Measurements from ENCODE around the gene LIPG.
"Not testable (repeated sequence)": the region's sequence is repeated elsewhere in the genome, so short reads cannot be mapped to it uniquely, and the experiment has no call there.

LIPG gene

GRCh38 chr18:49573835-49574234 lies 12.0 kb downstream of the LIPG start:
- DNase-seq (ENCODE audit: low read depth, low spot score): no peak

DNA sequence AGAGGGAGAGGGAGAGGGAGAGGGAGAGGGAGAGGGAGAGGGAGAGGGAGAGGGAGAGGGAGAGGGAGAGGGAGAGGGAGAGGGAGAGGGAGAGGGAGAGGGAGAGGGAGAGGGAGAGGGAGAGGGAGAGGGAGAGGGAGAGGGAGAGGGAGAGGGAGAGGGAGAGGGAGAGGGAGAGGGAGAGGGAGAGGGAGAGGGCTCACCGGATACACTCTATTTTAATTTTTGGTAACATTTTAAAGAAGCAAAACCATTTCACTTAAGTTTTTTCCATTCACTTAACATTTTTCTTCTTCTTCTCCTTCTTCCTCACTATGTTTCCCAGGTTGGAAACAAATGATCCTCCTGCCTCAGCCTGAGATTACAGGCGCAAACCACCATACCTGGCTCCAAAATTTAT lies 17.2 kb downstream of the LIPG start:
- DNase-seq (ENCODE audit: low read depth, low spot score): not testable (repeated sequence)

GRCh38 chr18:49579583-49579982 lies 17.7 kb downstream of the LIPG start:
- DNase-seq (ENCODE audit: low read depth, low spot score): not testable (repeated sequence)

GRCh38 chr18:49580279-49580678 lies 18.4 kb downstream of the LIPG start:
- no peak for DNase-seq (ENCODE audit: low read depth, low spot score)

DNA sequence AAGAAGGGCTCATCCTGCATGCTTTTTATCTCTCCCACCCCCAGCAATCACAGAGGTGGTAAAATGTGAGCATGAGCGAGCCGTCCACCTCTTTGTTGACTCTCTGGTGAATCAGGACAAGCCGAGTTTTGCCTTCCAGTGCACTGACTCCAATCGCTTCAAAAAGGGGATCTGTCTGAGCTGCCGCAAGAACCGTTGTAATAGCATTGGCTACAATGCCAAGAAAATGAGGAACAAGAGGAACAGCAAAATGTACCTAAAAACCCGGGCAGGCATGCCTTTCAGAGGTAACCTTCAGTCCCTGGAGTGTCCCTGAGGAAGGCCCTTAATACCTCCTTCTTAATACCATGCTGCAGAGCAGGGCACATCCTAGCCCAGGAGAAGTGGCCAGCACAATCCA lies 19.5 kb downstream of the LIPG start:
- DNase-seq (ENCODE audit: low read depth, low spot score): no peak

DNA sequence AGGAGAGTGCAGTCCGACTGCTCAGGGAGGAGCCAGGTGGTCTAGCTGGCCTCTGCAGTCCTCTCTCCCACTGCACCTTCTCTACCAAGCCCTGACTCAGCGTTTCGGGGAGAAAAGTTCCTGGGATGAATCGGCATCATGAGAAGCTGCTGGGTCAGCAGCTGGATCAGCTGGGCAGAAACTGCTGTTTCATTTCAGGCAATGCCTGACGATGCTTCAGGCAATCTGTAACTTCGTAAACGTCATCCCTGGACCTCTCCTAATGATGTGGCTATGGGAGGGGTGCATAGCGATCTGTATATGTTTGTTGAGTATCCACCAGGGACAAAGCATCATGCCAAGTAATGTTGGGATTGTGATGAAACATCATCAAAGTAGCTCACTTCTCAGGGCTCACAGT lies 20.7 kb downstream of the LIPG start:
- no peak for DNase-seq (ENCODE audit: low read depth, low spot score)

GRCh38 chr18:49584394-49584793 lies 22.5 kb downstream of the LIPG start:
- DNase-seq (ENCODE audit: low read depth, low spot score): peak; percentile 78

GRCh38 chr18:49584951-49585350 lies 23.1 kb downstream of the LIPG start:
- DNase-seq (ENCODE audit: low read depth, low spot score): not testable (repeated sequence)

- no peak for DNase-seq (ENCODE audit: low read depth, low spot score)
Measured at GRCh38 chr18:49585781-49586663, 24.2 kb downstream of the LIPG start.

DNA sequence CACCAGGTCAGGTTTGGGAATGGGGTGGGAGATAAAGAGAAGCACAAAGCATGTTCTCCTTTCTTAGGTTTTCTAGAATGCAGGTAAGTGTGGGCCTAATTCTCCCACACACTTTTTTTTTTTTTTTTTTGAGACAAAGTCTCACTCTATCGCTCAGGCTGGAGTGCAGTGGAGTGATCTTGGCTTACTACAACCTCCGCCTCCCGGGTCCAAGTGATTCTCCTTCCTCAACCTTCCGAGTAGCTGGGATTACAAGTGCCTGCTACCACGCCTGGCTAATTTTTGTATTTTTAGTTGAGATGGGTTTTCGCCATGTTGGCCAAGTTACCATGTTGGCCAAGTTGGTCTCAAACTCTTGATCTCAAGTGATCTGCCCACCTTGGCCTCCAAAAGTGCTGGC lies 26.3 kb downstream of the LIPG start:
- no peak for DNase-seq (ENCODE audit: low read depth, low spot score)

DNA sequence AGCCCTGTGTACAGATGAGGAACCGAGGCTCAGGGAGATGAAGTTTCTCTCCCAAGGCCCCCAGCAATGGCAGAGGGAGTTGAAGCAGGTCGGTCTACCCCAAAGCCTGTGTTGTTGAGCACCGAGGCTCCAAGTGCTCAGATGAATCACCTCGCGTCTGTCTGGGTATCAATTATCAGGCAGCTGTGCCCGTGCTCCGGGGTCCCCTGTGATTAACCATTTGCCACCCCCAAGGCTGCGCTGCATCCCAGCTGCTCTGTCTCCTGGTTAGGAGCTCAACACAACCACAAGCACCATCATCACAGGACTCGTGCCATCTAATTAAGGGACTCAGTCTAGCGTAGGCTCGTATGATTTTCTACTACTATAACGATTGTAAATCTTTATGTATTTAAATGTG lies 27.1 kb downstream of the LIPG start:
- DNase-seq (ENCODE audit: low read depth, low spot score): no peak

- DNase-seq (ENCODE audit: low read depth, low spot score): no peak
Measured at GRCh38 chr18:49590608-49591007, 28.8 kb downstream of the LIPG start.

GRCh38 chr18:49591271-49591670 lies 29.4 kb downstream of the LIPG start:
- no peak for DNase-seq (ENCODE audit: low read depth, low spot score)

DNA sequence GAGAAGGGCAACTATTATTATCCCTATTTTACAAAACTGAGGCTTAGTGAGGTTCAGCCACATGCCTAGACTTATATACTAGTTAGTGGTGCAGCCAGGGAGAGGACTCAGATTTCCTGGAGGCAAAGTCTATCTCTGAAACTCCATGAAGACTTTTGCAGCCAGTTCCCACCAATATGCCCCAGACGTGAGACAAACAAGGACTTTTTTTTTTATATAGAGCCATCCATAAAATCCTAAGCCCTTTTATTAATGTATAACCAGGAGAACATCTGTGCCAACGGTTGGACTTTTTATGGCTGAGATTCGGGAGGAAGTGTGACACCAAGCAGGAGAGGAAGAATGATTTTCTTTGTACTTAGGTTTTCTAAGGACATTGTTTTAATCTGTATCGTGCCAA lies 29.9 kb downstream of the LIPG start:
- DNase-seq (ENCODE audit: low read depth, low spot score): no peak

- no peak for DNase-seq (ENCODE audit: low read depth, low spot score)
Measured at GRCh38 chr18:49596687-49597086, 34.8 kb downstream of the LIPG start.

DNA sequence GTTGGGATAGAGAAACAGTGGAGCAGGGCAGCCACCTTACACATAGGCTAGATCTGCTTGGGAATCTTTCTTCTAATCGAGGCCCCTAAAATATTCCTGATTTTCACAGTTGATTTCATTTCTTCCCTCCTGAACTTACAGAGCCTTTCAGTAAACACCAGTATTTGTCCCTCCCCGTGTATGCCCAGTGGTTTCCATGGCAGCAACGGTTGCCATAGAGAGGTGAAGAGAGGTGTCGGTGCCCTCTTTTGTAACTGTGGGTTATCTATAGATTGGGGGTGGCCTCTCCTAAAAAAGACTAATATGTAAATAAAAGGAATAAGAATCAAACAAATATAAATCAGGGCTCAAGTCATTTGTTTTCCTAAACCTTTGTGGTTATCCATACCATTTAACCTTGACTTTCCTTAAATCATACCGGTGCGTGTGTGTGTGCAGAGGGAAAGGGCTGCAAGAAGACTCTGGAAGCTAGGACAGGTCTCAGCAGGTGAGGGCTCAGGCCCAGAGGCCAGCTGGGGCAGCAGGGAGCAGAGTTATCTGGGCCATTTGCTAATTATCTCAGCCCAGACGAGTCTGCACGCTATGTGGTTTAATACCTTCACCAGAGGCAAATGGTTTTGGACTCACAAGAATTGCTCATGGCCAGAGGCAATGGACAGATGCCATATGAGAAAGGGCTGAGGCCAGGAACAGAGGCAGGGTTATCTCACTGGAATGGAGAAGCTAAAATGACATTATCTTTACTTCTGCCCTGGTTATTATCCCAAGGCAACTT lies 35.5 kb downstream of the LIPG start:
- peak; percentile 76 for DNase-seq (ENCODE audit: low read depth, low spot score)

DNA sequence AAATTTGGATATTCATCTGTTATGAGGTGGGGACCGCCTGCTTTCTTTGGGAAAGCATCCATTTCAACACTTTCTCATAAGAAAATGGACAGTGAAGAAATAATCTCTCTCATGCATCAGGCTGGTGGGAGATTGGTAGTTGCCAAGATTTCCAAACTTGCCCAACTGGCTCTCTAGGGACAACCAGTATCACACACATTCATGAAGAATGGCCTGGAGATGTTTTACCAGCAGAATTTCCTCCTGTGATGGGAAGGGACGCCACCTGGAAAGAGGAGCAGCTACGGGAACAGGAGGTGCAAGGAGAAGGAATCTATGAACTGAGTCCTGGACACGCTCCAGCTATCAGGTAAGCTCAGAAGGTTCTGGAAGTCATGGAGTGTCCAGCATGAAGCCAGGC lies 39.4 kb downstream of the LIPG start:
- no peak for DNase-seq (ENCODE audit: low read depth, low spot score)

DNA sequence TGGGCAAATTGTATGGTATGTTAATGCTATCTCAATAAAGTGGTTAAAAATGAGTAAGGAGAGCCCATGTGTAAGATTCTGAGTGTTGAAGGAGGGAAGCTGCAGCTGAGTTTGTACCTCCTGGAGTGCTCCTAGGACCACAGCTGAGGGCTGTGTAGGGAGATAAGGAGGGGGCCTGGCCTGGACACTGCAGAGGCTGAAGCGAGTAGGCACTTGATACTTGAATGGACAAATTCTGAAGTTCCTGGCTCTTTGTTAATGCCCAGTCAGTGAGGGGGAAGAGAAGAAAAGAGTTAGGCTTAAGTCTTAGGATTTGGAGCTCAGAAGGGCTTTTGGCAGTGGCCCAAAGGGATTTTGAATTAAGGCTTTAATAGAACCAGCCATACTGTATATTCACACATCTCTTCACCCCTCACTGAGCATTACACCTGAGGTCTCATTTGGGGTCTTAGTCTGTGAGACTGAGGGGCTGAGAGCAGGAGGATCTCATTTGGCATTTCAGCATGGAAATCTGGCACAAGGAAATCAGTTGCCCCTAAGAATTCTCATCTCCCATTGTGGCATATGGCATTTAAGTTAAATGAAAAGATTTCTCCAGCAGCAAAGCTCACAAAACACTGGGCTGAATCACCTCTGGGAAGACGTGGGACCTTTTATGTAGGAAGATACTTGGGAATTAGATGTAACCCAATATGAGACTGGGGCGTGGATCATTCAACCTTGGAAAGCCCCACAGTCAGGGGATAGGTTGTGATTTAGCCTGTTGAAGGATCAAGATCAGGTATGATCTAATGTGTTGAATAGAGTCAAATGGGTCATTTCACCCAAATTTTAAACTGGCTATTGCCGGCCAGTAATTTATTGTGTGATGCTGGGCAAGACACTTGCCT lies 46.8 kb downstream of the LIPG start:
- DNase-seq (ENCODE audit: low read depth, low spot score): peak; percentile 16

DNA sequence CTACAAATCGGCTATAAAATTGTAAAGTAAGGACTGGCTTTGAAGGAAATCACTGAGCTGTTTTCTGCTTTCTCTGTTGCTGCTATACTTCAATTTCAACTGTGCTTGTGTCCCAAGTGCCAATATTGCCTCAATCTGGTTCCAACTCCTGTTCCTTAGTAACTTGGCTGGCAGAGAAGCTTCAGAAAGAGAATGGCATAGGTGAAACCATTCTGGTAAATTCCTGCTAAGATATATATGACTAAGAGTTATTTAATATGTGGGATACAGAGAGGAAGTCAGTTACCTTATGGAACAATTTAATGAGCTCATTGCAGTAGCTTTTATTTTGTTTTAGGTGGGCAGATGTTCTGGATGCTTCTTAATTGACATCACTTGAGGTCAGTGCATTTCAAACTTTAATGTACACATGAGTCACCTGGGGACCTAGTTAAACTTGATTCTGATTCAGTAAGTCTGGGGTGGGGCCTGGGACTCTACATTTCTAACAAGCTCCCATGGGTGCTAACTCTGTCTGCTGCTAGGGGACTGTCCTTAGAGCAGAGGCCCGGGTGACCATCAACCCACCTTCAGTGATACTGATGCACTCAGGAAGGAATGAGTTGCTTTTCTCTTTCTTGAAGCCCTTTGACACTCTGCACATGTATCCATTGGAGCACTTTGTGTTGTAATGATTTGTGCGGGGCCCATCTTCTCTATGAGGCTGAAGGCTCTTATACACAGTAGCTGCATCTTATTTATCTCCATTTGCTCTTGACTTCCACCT lies 47.6 kb downstream of the LIPG start:
- DNase-seq (ENCODE audit: low read depth, low spot score): peak; percentile 34

DNA sequence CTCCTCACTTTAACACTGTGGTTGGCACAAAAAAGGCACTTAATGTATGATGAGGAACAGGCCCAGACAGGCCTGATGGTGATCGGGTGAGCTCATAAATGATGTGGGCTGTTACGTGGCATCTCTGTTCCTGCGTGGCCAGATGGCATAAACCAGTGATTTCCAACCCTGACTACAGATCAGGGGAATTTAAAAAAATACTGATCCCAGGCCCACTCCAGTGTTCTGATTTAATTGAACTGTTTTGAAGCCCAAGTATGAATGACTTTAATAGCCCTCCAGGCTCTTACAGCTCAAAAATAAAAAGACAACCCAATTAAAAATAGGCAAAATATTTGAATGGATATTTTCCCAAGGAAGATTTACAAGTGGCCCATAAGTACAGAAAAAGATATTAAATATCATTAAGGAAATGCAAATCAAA lies 48.2 kb downstream of the LIPG start:
- peak; percentile 11 for DNase-seq (ENCODE audit: low read depth, low spot score)

DNA sequence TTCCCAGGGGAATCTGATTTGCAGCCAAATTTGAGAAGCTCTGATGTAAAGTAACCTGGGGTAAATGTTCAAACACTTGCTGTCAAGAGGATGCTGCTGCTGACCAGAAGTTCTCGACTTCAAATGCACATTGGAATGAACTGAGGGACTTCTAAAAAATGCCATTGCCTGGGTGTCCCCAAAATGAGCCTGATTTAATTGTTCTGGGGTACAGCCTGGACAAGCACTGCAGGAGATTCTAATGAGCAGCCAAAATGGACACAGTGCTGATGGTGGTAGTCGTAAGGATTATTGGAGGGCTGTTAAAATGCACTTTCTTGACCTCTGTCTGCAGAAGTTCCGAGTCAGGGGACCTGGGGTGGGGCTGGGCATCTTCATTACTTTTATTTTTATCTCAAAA lies 49.5 kb downstream of the LIPG start:
- DNase-seq (ENCODE audit: low read depth, low spot score): no peak
